GM12878 (cell line): Measurements from ENCODE around the gene RALGAPA2. TPM values are rescaled to one million over a fixed set of nuclear protein-coding genes. Genes with fewer than 3 reads are reported as not detected.

Experiments
- ATAC-seq: fragments of 200-7000 bp; cut with Tn5 transposase; 3 replicates; pipeline ENCODE4 v1.9.1; 2020; ENCODE audit warnings: mild to moderate bottlenecking, moderate library complexity
- BruUV-seq: library from RNA; stranded (reverse); fragments of 400-500 nt; replicated peaks from 2 replicates; lab custom pipeline; 2021; lab: Mats Ljungman, UMichigan
- CTCF ChIA-PET: fragments of 300-600 bp; sonication (Branson Sonifier 250); formaldehyde crosslinking; extraction: SDS; loops from one replicate; lab custom pipeline; 2021; ENCODE audit warnings: inconsistent platforms; lab: Yijun Ruan, JAX
- POLR2A ChIA-PET: fragments of 350-600 bp; formaldehyde crosslinking; extraction: SDS; loops from one replicate; lab custom pipeline; 2021; ENCODE audit warnings: inconsistent platforms; lab: Charles Lee
- RAD21 ChIA-PET: fragments of 300-600 bp; sonication (Branson Sonifier 250); formaldehyde crosslinking; loops from one replicate; lab custom pipeline; 2023; ENCODE audit warnings: antibody characterized with exemption; ENCODE audit not compliant: unreplicated experiment; lab: Charles Lee
- SMC1A ChIA-PET: fragments of 300-600 bp; sonication (Branson Sonifier 250); formaldehyde crosslinking; loops from one replicate; lab custom pipeline; 2023; ENCODE audit not compliant: unreplicated experiment, uncharacterized antibody; lab: Charles Lee
- DNase-seq: peaks from one replicate; pipeline ENCODE4 v3.0.0-alpha.2; 2011; ENCODE audit warnings: low read depth, low spot score
- FAIRE-seq: peaks from 3 replicates; lab custom pipeline; 2011; peaks lifted over from hg19 to GRCh38; lab: Jason Lieb, UNC
- H2AFZ ChIP-seq: 2 replicates; pipeline ENCODE4 v1.6.0; 2011; ENCODE audit warnings: low read depth, low read length, control low read depth; ENCODE audit not compliant: control insufficient read depth
- H3K27ac ChIP-seq: 2 replicates; pipeline ENCODE4 v1.5.1; 2011; ENCODE audit warnings: control low read depth; ENCODE audit not compliant: control insufficient read depth, insufficient read depth
- H3K27me3 ChIP-seq, 2 experiments: replicated peaks in 1 of 2; 2 replicates each; pipeline versions ENCODE4 v1.6.0 to v1.6.1; 2011; ENCODE audit warnings: low read length in 1 of 2; ENCODE audit not compliant: control insufficient read depth in 2 of 2, insufficient read depth in 2 of 2
- H3K36me3 ChIP-seq, 2 experiments: 2 replicates each; pipeline ENCODE4 v1.5.1; 2011; ENCODE audit warnings: low read length in 1 of 2; ENCODE audit not compliant: control insufficient read depth in 2 of 2, insufficient read depth in 2 of 2
- H3K4me1 ChIP-seq: 2 replicates; pipeline ENCODE4 v1.6.1; 2011; ENCODE audit warnings: mild to moderate bottlenecking, low read length, moderate library complexity, mixed read lengths; ENCODE audit not compliant: control insufficient read depth, insufficient read depth
- H3K4me2 ChIP-seq: 2 replicates; pipeline ENCODE4 v1.6.0; 2011; ENCODE audit warnings: control low read depth; ENCODE audit not compliant: control insufficient read depth, insufficient read depth
- H3K4me3 ChIP-seq: fragments of 200-600 bp; sonication (generic); 2 replicates; pipeline ENCODE4 v1.5.1; 2016
- H3K79me2 ChIP-seq: 2 replicates; pipeline ENCODE4 v1.6.0; 2011; ENCODE audit warnings: low read length; ENCODE audit not compliant: control insufficient read depth, insufficient read depth
- H3K9ac ChIP-seq: 2 replicates; pipeline ENCODE4 v1.8.0; 2011; ENCODE audit warnings: low read length, control low read depth, mixed read lengths; ENCODE audit not compliant: control insufficient read depth, insufficient read depth
- H3K9me3 ChIP-seq: replicated peaks from 3 replicates; pipeline ENCODE4 v1.5.1; 2011; ENCODE audit warnings: mild to moderate bottlenecking, low read length; ENCODE audit not compliant: control insufficient read depth, insufficient read depth
- H4K20me1 ChIP-seq: 2 replicates; pipeline ENCODE4 v1.6.0; 2011; ENCODE audit not compliant: control insufficient read depth, insufficient read depth
- ASH2L ChIP-seq: fragments of 300-600, 200-600 bp; sonication (generic); IDR thresholded peaks from 2 replicates; pipeline ENCODE4 v1.6.1; 2017; ENCODE audit warnings: low read depth, mild to moderate bottlenecking, borderline replicate concordance
- ATF7 ChIP-seq: fragments of 450-650 bp; IDR thresholded peaks from 2 replicates; pipeline ENCODE4 v1.6.1; 2016; ENCODE audit warnings: low read depth, mild to moderate bottlenecking
- CREB1 ChIP-seq: IDR thresholded peaks from 2 replicates; pipeline ENCODE4 v1.6.1; 2012; ENCODE audit warnings: low read depth, mild to moderate bottlenecking, inconsistent platforms
- CREM ChIP-seq: IDR thresholded peaks from 2 replicates; pipeline ENCODE4 v1.6.1; 2014; ENCODE audit warnings: antibody characterized with exemption, low read depth
- CTCF ChIP-seq, 3 experiments: IDR thresholded peaks in 2 of 3; conservative IDR thresholded peaks in 1 of 3; 2 replicates each; pipeline ENCODE4 v1.5.1; 2011; ENCODE audit warnings: low read depth in 3 of 3, low read length in 3 of 3, mild to moderate bottlenecking in 3 of 3, control low read depth in 2 of 3, moderate library complexity in 2 of 3, inconsistent platforms in 1 of 3, mixed read lengths in 1 of 3; ENCODE audit not compliant: control insufficient read depth in 2 of 3, insufficient read depth in 1 of 3; ENCODE audit errors: extremely low read depth in 1 of 3
- KLF5 ChIP-seq: fragments of 450-650 bp; IDR thresholded peaks from 2 replicates; pipeline ENCODE4 v1.6.1; 2014; ENCODE audit warnings: mild to moderate bottlenecking; ENCODE audit not compliant: partially characterized antibody
- LARP7 ChIP-seq: fragments of 450-650 bp; IDR thresholded peaks from 2 replicates; pipeline ENCODE4 v1.6.1; 2017; ENCODE audit warnings: mild to moderate bottlenecking
- NBN ChIP-seq: fragments of 450-650 bp; IDR thresholded peaks from 2 replicates; pipeline ENCODE4 v1.6.1; 2016
- PAX5 ChIP-seq: IDR thresholded peaks from 2 replicates; pipeline ENCODE4 v1.6.1; 2011; ENCODE audit warnings: low read depth, low read length, borderline replicate concordance
- POLR2AphosphoS5 ChIP-seq: IDR thresholded peaks from 2 replicates; pipeline ENCODE4 v1.6.1; 2011; ENCODE audit warnings: mild to moderate bottlenecking, low read length, inconsistent platforms
- RAD21 ChIP-seq: IDR thresholded peaks from 2 replicates; pipeline ENCODE4 v1.6.1; 2011; ENCODE audit warnings: mild to moderate bottlenecking, low read depth, low read length, moderate library complexity; ENCODE audit not compliant: insufficient read depth
- RELA ChIP-seq: fragments of 450-650 bp; IDR thresholded peaks from 2 replicates; pipeline ENCODE4 v1.8.0; 2014; ENCODE audit warnings: borderline replicate concordance; ENCODE audit not compliant: partially characterized antibody
- RELB ChIP-seq: fragments of 450-650 bp; IDR thresholded peaks from 2 replicates; pipeline ENCODE4 v1.6.1; 2017; ENCODE audit warnings: low read depth, mild to moderate bottlenecking, moderate library complexity
- RUNX3 ChIP-seq: IDR thresholded peaks from 2 replicates; pipeline ENCODE4 v1.6.1; 2012; ENCODE audit warnings: low read length, inconsistent platforms
- SMAD5 ChIP-seq: IDR thresholded peaks from 2 replicates; pipeline ENCODE4 v1.6.1; 2016; ENCODE audit warnings: antibody characterized with exemption, low read depth
- SMC3 ChIP-seq: IDR thresholded peaks from 2 replicates; pipeline ENCODE4 v1.6.1; 2011; ENCODE audit warnings: low read length, improper control_type of control experiment, borderline replicate concordance
- SRF ChIP-seq, 2 experiments: IDR thresholded peaks; 2 replicates each; pipeline ENCODE4 v1.6.1; 2011; ENCODE audit warnings: low read depth in 2 of 2, low read length in 2 of 2, mild to moderate bottlenecking in 1 of 2, moderate library complexity in 1 of 2
- WGBS: methylation state at CpG from one replicate; pipeline ENCODE4 v1.1.6; 2016; ENCODE audit warnings: low lambda C conversion rate; ENCODE audit not compliant: insufficient replicate concordance, insufficient coverage; ENCODE audit errors: missing lambda C conversion rate; 5-methylcytosine and 5-hydroxymethylcytosine counted together
- in situ Hi-C: fragments of 300-500 bp; cut with MboI; formaldehyde crosslinking; loops from 9 replicates; pipeline ENCODE4 v1.14.3; 2018; ENCODE audit warnings: mixed read lengths
- intact Hi-C: fragments of 100-400 bp; cut with micrococcal nuclease; formaldehyde crosslinking; loops from one replicate; pipeline ENCODE4 v1.14.2; 2022; ENCODE audit not compliant: unreplicated experiment
- polyA plus RNA-seq, 11 experiments: library from polyadenylated mRNA; depleted of rRNA in 4 of 11; unstranded in 6 of 11; stranded (reverse) in 5 of 11; fragments of >200 nt; fragmentation: Nextera tagmentation in 4 of 11; fragmentation: Illumina TruSeq in 1 of 11; extraction: Ambion mirVana in 4 of 11; extraction: Trizol in 1 of 11; gene quantifications; 1 replicate in 1 of 11; 2 replicates in 10 of 11; pipeline versions ENCODE4 v1.2.1 to v1.2.3, GENCODE V29; 2011 to 2016; ENCODE audit warnings: inconsistent platforms in 2 of 11, missing spikeins in 2 of 11, low read depth in 1 of 11
- total RNA-seq, 4 experiments: library from RNA; depleted of rRNA in 3 of 4; stranded (reverse); fragments of >200 nt in 3 of 4; fragmentation: Illumina TruSeq in 1 of 4; extraction: Trizol in 1 of 4; gene quantifications; 2 replicates each; pipeline versions ENCODE4 v1.2.1 to v1.2.3, GENCODE V29; 2013 to 2021

RALGAPA2 gene
- total and polyA plus RNA-seq, 10 of the 15 experiments (the other 5 are each of a cell fraction or from before 2014, with no cell fraction given), result 2.9 to 29.4 (median 19.6) TPM

DNA sequence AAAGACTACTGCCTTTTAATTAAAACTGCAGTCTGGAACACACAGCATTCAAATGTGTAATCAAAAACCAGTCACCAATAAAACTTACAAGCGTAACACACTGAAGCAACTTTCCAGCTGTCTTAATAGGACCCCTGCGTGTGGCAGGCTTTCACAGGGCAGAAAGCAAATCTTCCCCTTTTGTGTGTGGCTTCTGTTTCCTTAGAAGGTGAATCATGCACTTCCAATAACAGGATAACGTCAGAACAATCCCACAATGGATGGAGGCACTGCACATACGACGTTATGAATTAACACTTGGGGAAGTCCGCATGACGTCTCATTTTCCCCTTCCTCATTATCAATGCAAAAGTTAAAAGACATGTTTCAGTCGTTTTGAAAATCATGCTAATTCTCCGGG is 299.7 kb downstream of the RALGAPA2 start:
- SMC1A ChIA-PET, result no interaction called here
- no peaks in the 10 kb centered on the region for H3K9me3 ChIP-seq
- RAD21 ChIA-PET, result no interaction called here
- CTCF ChIA-PET, result interaction anchor here (0.5 kb wide), 1 partner anchor 464 kb away, joined by 4 read pairs; no protein-coding TSS in a partner anchor
- no peak overlapping the region for H2AFZ ChIP-seq
- no peaks in the 10 kb centered on the region for H3K4me1 ChIP-seq
- WGBS, result 24% methylated on average over 9 of the region's 9 CpGs
- in situ Hi-C loops, result no loop called here
- H3K27me3 ChIP-seq, result no peaks in the 10 kb centered on the region
- POLR2A ChIA-PET, result no interaction called here
- no TSS peak for BruUV-seq
- H3K4me2 ChIP-seq, result no peak overlapping the region
- no peaks in the 10 kb centered on the region for H4K20me1 ChIP-seq
- no peak overlapping the region for H3K9ac ChIP-seq
- no peak for ATAC-seq
- DNase-seq, result no peak
- no peak for TF ChIP-seq POLR2AphosphoS5
- TF ChIP-seq LARP7, result no peak
- TF ChIP-seq CTCF (IDR thresholded peaks at IDR 0.05 in 2 of 3, conservative IDR thresholded peaks at IDR 0.05 in 1 of 3; ENCODE audit: control insufficient read depth in 2 of 3, extremely low read depth in 1 of 3, insufficient read depth in 1 of 3, low read depth in 3 of 3, low read length in 3 of 3), result no peak
- no peak for TF ChIP-seq SMAD5
- peak; percentile 20; the same call in 1 of the 2 replicates for TF ChIP-seq RUNX3
- no peak for TF ChIP-seq RELA
- TF ChIP-seq CREM, result peak; percentile 46; the same call in 1 of the 2 replicates
- no peak for TF ChIP-seq RAD21
- TF ChIP-seq SMC3, result no peak
- no peak for TF ChIP-seq NBN
- TF ChIP-seq SRF (IDR thresholded peaks at IDR 0.05; ENCODE audit: low read depth in 2 of 2, low read length in 2 of 2), result no peak
- peak; percentile 39; the same call in 1 of the 2 replicates for TF ChIP-seq CREB1
- no peak for TF ChIP-seq ASH2L
- no peak for TF ChIP-seq KLF5
- TF ChIP-seq ATF7, result no peak
- no peak for TF ChIP-seq PAX5
- no peak for TF ChIP-seq RELB
- TF ChIP-seq, all 136 proteins: peak for 3
- no peaks in the 10 kb centered on the region for H3K79me2 ChIP-seq
- FAIRE-seq, result no peak
- no peak overlapping the region for H3K4me3 ChIP-seq
- no peaks in the 10 kb centered on the region for H3K36me3 ChIP-seq
- H3K27ac ChIP-seq, result no peak overlapping the region
- intact Hi-C loops, result loop anchor here (2.0 kb wide), 1 partner anchor 20 kb away; no protein-coding TSS in a partner anchor
